Caki2 (cell line): Measurements from ENCODE around the gene SCT. TPM values are rescaled to one million over a fixed set of nuclear protein-coding genes. Genes with fewer than 3 reads are reported as not detected.

Experiments
- DNase-seq: peaks from one replicate; pipeline ENCODE4 v3.0.0-alpha.2; 2015; ENCODE audit warnings: low read depth
- in situ Hi-C: cut with HindIII; loops from 2 replicates; pipeline ENCODE4 v1.10.0; 2016; ENCODE audit warnings: low sequenced_read_pairs, low pct_unique_long_range_greater_than_20kb, mixed read lengths
- total RNA-seq: library from RNA; depleted of rRNA; stranded (reverse); fragments of >200 nt; shearing (Covaris generic); gene quantifications from 2 replicates; pipeline ENCODE4 v1.2.3, GENCODE V29; 2014; ENCODE audit warnings: low replicate concordance

The SCT gene
- total RNA-seq, 1 experiment from 2014 or later = not detected

GRCh38 chr11:614623-615503, 12.1 kb downstream of the SCT start:
- in situ Hi-C loops = no loop called here
- no peak for DNase-seq

DNA sequence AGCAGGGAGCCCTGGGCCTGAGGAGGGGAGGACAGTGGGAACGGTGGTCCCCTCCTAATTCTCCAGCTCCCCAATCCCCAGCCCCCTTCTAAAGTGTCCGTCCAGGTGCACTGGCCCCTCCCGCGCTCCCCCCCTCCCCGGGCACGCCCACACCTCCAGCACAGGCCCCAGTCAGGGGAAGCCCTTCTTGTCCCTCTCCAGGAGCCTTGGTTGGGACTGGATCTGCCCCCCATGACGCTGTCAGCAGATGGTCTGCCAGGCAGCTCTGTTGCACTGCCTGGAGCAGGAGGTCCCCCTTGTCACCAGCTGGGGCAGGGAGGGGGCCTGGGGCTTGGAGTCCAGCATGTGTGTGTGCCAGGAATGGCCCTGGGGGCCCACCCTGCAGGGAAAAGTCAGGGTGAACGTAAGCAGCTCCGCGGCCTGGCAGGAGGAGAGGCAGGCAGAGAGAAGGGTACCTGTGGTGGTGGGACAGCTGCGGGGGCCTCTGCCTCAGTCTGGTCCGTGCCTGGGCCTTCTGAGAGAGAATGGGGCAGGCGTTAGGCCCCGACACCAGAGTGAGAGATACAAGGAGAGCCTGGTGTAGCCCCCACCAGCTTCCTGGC, 12.9 kb downstream of the SCT start:
- in situ Hi-C loops = no loop called here
- no peak for DNase-seq

GRCh38 chr11:613369-613968, 13.5 kb downstream of the SCT start:
- in situ Hi-C loops = no loop called here
- peak; percentile 29 for DNase-seq

DNA sequence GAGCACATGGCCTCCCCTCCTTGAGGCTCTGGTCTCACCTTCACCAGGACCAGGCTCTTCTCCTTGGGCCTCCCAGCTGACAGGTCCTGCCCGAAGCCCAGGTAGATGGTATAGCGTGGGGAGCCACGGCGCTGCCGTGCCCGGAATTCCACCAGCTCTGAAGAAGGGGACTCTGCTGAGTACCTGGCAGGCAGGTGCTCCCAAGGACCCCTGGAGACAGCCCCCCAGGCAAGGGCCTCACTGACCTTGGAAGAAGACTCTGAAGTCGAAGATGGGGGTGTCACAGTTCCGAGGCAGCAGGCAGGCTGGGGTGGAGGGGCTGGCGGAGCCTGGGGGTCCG, 14.1 kb downstream of the SCT start:
- in situ Hi-C loops = no loop called here
- peak; percentile 12 for DNase-seq

DNA sequence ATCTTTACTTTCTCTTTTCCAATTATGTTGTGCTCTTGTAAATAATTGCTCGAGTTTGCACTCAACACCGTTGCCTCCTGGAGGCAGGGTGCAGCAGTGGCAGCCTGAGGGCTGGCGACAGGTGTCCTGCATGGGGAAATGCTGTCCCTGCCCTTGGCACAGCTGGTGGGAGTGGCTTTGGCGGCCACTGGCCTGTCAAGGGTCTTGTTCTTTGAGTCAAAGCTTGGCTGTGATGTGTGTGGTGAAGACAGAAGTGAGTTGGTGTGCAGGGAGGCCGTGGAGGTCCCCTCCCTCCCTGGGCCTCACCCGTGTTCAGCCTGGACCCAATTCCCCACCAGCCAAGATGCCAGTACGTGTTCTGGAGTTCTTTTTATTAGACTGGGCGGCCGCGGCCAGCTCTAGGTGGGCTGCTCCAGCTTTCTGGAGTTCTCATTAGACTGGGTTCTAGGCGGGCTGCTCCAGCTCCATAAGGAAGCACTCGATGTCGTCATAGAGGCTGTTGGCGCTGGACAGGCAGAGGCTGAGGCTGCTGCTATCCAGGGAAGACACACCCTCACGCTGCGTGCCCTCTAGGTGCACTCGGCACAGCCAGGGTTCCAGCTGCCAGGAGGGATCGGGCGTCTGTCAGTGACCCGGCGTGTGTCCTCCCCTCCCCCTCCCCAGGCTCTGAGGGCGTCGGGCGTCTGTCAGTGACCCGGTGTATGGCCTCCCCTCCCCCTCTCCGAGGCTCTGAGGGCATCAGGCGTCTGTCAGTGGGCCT, 14.6 kb downstream of the SCT start:
- in situ Hi-C loops = no loop called here
- peak; percentile 31 for DNase-seq

DNA sequence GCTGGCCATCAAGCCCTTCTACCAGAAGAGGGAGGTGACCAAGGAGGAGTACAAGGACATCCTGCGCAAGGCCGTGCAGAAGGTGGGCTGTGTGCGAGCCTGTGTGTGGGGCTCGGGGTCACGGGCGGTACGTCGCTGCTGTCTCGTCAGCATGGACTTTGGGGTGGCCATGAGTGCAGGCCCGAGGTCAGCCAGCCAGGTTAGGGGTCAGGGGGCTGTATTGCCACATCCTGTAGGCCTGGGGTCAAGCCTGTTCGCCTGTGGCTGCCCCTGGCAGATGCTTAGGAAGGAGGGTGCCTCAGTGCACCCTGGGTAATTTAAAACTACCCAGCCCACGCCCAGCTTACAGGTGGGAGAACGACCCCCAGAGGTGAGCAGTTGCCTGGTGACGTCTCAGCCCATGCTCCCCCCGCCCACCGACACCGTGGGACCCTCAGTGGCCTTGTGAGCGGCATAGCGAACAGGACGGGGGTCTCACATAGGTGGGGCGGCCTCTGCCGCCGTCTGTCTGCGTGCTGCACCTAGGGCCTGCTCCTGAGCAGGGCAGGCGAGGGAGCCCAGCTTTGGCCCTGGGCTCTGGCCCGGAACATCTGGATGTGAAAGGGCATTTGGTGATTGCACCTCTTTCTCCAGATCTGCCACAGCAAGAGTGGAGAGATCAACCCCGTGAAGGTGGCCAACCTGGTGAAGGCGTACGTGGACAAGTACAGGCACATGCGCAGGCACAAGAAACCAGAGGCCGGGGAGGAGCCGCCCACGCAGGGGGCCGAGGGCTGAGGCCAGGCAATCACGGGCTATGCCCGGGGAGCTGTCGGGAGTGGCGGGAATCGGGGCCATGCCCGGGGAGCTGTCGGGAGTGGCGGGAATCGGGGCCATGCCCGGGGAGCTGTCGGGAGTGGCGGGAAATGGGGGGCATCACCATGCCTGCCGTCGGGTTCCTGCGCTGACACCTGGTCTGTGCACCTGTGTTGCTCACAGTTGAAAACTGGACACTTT, 15.7 kb downstream of the SCT start:
- no peak for DNase-seq
- in situ Hi-C loops = no loop called here

GRCh38 chr11:610146-610801, 16.7 kb downstream of the SCT start:
- in situ Hi-C loops = no loop called here
- DNase-seq = no peak

DNA sequence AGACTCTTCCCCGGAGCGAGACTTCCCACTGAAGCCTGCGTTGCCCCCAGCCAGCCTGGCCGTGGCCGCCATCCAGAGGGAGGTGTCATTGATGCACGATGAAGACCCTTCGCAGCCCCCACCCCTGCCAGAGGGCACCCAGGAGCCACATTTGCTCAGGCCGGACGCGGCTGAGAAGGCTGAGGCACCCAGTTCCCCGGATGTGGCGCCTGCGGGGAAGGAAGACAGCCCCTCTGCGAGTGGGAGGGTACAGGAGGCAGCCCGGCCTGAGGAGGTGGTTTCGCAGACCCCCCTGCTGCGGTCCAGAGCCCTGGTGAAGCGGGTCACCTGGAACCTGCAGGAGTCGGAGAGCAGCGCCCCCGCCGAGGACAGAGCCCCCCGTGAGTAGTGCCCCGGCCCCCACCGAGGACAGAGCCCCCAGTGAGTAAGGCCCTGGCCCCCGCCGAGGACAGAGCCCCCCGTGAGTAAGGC, 17.6 kb downstream of the SCT start:
- in situ Hi-C loops = no loop called here
- no peak for DNase-seq

GRCh38 chr11:608791-609251, 18.2 kb downstream of the SCT start:
- in situ Hi-C loops = no loop called here
- no peak for DNase-seq

DNA sequence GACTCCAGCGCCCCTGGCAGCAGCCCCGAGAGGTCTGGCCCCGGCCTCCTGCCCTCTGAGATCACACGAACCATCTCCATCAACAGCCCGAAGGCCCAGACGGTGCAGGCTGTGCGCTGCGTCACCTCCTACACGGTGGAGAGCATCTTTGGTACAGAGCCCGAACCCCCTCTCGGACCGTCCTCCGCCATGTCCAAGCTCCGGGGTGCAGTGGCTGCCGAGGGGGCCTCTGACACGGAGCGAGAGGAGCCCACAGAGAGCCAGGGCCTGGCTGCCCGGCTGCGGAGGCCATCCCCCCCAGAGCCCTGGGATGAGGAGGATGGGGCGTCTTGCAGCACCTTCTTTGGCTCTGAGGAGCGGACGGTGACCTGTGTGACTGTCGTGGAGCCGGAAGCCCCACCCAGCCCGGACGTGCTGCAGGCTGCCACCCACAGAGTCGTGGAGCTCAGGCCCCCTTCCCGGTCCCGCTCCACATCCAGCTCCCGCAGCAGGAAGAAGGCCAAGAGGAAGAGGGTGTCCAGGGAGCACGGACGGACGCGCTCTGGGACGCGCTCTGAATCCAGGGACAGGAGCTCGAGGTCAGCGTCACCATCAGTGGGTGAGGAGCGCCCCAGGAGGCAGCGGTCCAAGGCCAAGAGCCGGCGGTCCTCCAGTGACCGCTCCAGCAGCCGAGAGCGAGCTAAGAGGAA, 18.9 kb downstream of the SCT start:
- no peak for DNase-seq
- in situ Hi-C loops = no loop called here

- in situ Hi-C loops = no loop called here
- no peak for DNase-seq
Measured at GRCh38 chr11:607020-607780, 19.8 kb downstream of the SCT start.

- DNase-seq = peak; percentile 13
- in situ Hi-C loops = no loop called here
Measured at GRCh38 chr11:606245-606644, 20.7 kb downstream of the SCT start.

- in situ Hi-C loops = no loop called here
- DNase-seq = no peak
Measured at GRCh38 chr11:605286-606129, 21.5 kb downstream of the SCT start.

GRCh38 chr11:603154-603553, 23.8 kb downstream of the SCT start:
- no peak for DNase-seq
- in situ Hi-C loops = no loop called here

GRCh38 chr11:601573-602245, 25.3 kb downstream of the SCT start:
- no peak for DNase-seq
- in situ Hi-C loops = no loop called here
